WTC11 (cell line): ENCODE measurements around the gene ZNF654. TPM values are rescaled to one million over a fixed set of nuclear protein-coding genes. Genes with fewer than 3 reads are reported as not detected.

ENCODE experiments used
- ATAC-seq: fragments of 200-7000 bp; cut with Tn5 transposase; 2 replicates; pipeline ENCODE4 v1.10.0; 2021; ENCODE audit warnings: mild to moderate bottlenecking, moderate library complexity
- CTCF ChIA-PET: fragments of 300-600 bp; sonication (Branson Sonifier 250); formaldehyde crosslinking; loops from one replicate; lab custom pipeline; 2021; ENCODE audit warnings: antibody characterized with exemption; lab: Charles Lee
- POLR2A ChIA-PET: fragments of 350-600 bp; sonication (Branson Sonifier 250); formaldehyde crosslinking; loops from one replicate; lab custom pipeline; 2021; ENCODE audit warnings: antibody characterized with exemption; lab: Charles Lee
- DNase-seq: peaks from one replicate; pipeline ENCODE4 v3.0.0; 2021; ENCODE audit warnings: low spot score
- H3K27ac Mint-ChIP-seq: 2 replicates; pipeline ENCODE4 v1.8.0; 2021; ENCODE audit warnings: mixed read lengths
- H3K27me3 Mint-ChIP-seq: 2 replicates; pipeline ENCODE4 v1.8.0; 2021; ENCODE audit warnings: low read depth, mild to moderate bottlenecking, moderate library complexity, mixed read lengths
- H3K36me3 Mint-ChIP-seq: 2 replicates; pipeline ENCODE4 v1.8.0; 2021; ENCODE audit warnings: mixed read lengths
- H3K4me1 Mint-ChIP-seq: 2 replicates; pipeline ENCODE4 v1.8.0; 2022; ENCODE audit warnings: mixed read lengths
- H3K4me3 Mint-ChIP-seq: 2 replicates; pipeline ENCODE4 v1.8.0; 2021; ENCODE audit warnings: mild to moderate bottlenecking, moderate library complexity, mixed read lengths
- H3K9me3 Mint-ChIP-seq: 2 replicates; pipeline ENCODE4 v1.8.0; 2021; ENCODE audit warnings: mixed read lengths
- AFF4 ChIP-seq: sonication (generic); formaldehyde crosslinking; IDR thresholded peaks from 2 replicates; pipeline ENCODE4 v1.8.1; 2023; ENCODE audit warnings: mild to moderate bottlenecking, missing genetic modification reagents, borderline replicate concordance
- ARID4B ChIP-seq: sonication (generic); formaldehyde crosslinking; IDR thresholded peaks from 2 replicates; pipeline ENCODE4 v1.8.0; 2023; ENCODE audit warnings: missing genetic modification reagents, mild to moderate bottlenecking, borderline replicate concordance
- E2F5 ChIP-seq: sonication (generic); formaldehyde crosslinking; IDR thresholded peaks from 2 replicates; pipeline ENCODE4 v1.8.1; 2022; ENCODE audit warnings: mild to moderate bottlenecking, moderate library complexity, missing genetic modification reagents
- MYBL2 ChIP-seq: sonication (generic); formaldehyde crosslinking; IDR thresholded peaks from 2 replicates; pipeline ENCODE4 v1.8.1; 2023; ENCODE audit warnings: mild to moderate bottlenecking, moderate library complexity, missing genetic modification reagents
- PREB ChIP-seq: sonication (generic); formaldehyde crosslinking; IDR thresholded peaks from 2 replicates; pipeline ENCODE4 v1.8.1; 2022; ENCODE audit warnings: mild to moderate bottlenecking, missing genetic modification reagents, moderate library complexity, borderline replicate concordance
- RELA ChIP-seq: sonication (generic); formaldehyde crosslinking; IDR thresholded peaks from 2 replicates; pipeline ENCODE4 v1.8.1; 2022; ENCODE audit warnings: missing genetic modification reagents, mild to moderate bottlenecking, borderline replicate concordance
- SOX15 ChIP-seq: fragments of 250-450 bp; sonication (Bioruptor Pico); IDR thresholded peaks from 2 replicates; pipeline ENCODE4 v1.9.0; 2021; ENCODE audit warnings: mild to moderate bottlenecking
- STAT6 ChIP-seq: sonication (generic); formaldehyde crosslinking; conservative IDR thresholded peaks from 2 replicates; pipeline ENCODE4 v1.8.1; 2023; ENCODE audit warnings: mild to moderate bottlenecking, low read depth, missing genetic modification reagents, moderate library complexity
- TEAD1 ChIP-seq: sonication (generic); formaldehyde crosslinking; IDR thresholded peaks from 2 replicates; pipeline ENCODE4 v1.8.0; 2022; ENCODE audit warnings: mild to moderate bottlenecking, missing genetic modification reagents
- ZNF423 ChIP-seq: fragments of 250-450 bp; sonication (Bioruptor Pico); IDR thresholded peaks from 2 replicates; pipeline ENCODE4 v2.1.2; 2022; ENCODE audit warnings: mild to moderate bottlenecking, moderate library complexity
- ZNF532 ChIP-seq: fragments of 250-450 bp; sonication (Bioruptor Pico); IDR thresholded peaks from 2 replicates; pipeline ENCODE4 v1.9.0; 2021; ENCODE audit warnings: mild to moderate bottlenecking, borderline replicate concordance
- ZSCAN18 ChIP-seq: fragments of 250-450 bp; sonication (Bioruptor Pico); IDR thresholded peaks from 2 replicates; pipeline ENCODE4 v2.1.2; 2022; ENCODE audit warnings: mild to moderate bottlenecking, moderate library complexity
- total RNA-seq: library from RNA; stranded (reverse); gene quantifications from 3 replicates; pipeline ENCODE4 v1.2.3, GENCODE V29; 2021

ZNF654 gene
- total RNA-seq, 1 experiment from 2014 or later, result 7.0 TPM

GRCh38 chr3:88032245-88032644, 26.8 kb upstream of the ZNF654 start (continued):
- TF ChIP-seq ZSCAN18 (CRISPR knock-in tag), result no peak
- no peak for TF ChIP-seq TEAD1 (CRISPR knock-in tag)
- TF ChIP-seq E2F5, result no peak
- no peak for TF ChIP-seq AFF4 (CRISPR knock-in tag)
- no peak for TF ChIP-seq ARID4B (CRISPR knock-in tag)

- no peak overlapping the region for H3K4me3 Mint-ChIP-seq
- ATAC-seq, result no peak
- POLR2A ChIA-PET, result no interaction called here
Observed at GRCh38 chr3:88033079-88033478, 26.0 kb upstream of the ZNF654 start.

More at GRCh38 chr3:88033079-88033478, 26.0 kb upstream of the ZNF654 start:
- CTCF ChIA-PET, result no interaction called here
- Mint-ChIP-seq H3K9me3 (peaks cover 5% of the 10 kb centered on the region), H3K4me1 (peaks cover 6% of the 10 kb centered on the region; the same call in 1 of the 2 replicates), H3K27ac (no peak overlapping the region), H3K36me3 (no peaks in the 10 kb centered on the region), H3K27me3 (no peaks in the 10 kb centered on the region)
- TF ChIP-seq SOX15 (CRISPR knock-in tag) (no peak), ZNF532 (CRISPR knock-in tag) (no peak), STAT6 (CRISPR knock-in tag) (no peak), RELA (CRISPR knock-in tag) (no peak), MYBL2 (CRISPR knock-in tag) (no peak), ZNF423 (no peak), PREB (CRISPR knock-in tag) (no peak)
- DNase-seq, result no peak
